ENCODE measurements around the gene HID1.

GRCh38 chr17:74975943-74976342, 3.4 kb upstream of the HID1 start:
- TF ChIP-seq CTCF (IDR thresholded peaks at IDR 0.05; ENCODE audit: insufficient read depth, low read depth, low read length) = no peak
- TF ChIP-seq EZH2 (IDR thresholded peaks at IDR 0.05; ENCODE audit: insufficient read depth, low read length) = no peak
